HG03558 (cell line): ENCODE results near the gene PIK3CA.
"Not testable (repeated sequence)": the region's sequence is repeated elsewhere in the genome, so short reads cannot be mapped to it uniquely, and the experiment has no call there.

ENCODE experiments used
- ATAC-seq: cut with Tn5 transposase; IDR thresholded peaks from one replicate; pipeline ENCODE4 v1.9.1; 2021; ENCODE audit warnings: moderate number of reproducible peaks; ENCODE audit not compliant: unreplicated experiment; ENCODE audit errors: extremely low read depth

The PIK3CA gene

GRCh38 chr3:179192542-179192941 is 44.4 kb downstream of the PIK3CA start:
- ATAC-seq: no peak

- no peak for ATAC-seq
Observed at GRCh38 chr3:179194931-179195330, 46.8 kb downstream of the PIK3CA start.

GRCh38 chr3:179196098-179196497 is 47.9 kb downstream of the PIK3CA start:
- peak; percentile 90 for ATAC-seq

GRCh38 chr3:179196700-179197099 is 48.5 kb downstream of the PIK3CA start:
- no peak for ATAC-seq

- ATAC-seq: no peak
Observed at GRCh38 chr3:179200790-179201189, 52.6 kb downstream of the PIK3CA start.

- not testable (repeated sequence) for ATAC-seq
Observed at GRCh38 chr3:179215550-179215949, 67.4 kb downstream of the PIK3CA start.

- not testable (repeated sequence) for ATAC-seq
Observed at GRCh38 chr3:179218213-179218612, 70.1 kb downstream of the PIK3CA start.

GRCh38 chr3:179223548-179223947 is 75.4 kb downstream of the PIK3CA start:
- ATAC-seq: no peak

- ATAC-seq: no peak
Observed at GRCh38 chr3:179224584-179224983, 76.4 kb downstream of the PIK3CA start.

- ATAC-seq: no peak
Observed at GRCh38 chr3:179227349-179227748, 79.2 kb downstream of the PIK3CA start.

GRCh38 chr3:179229177-179229576 is 81.0 kb downstream of the PIK3CA start:
- ATAC-seq: no peak

GRCh38 chr3:179233043-179233442 is 84.9 kb downstream of the PIK3CA start:
- no peak for ATAC-seq

- ATAC-seq: no peak
Observed at GRCh38 chr3:179234199-179234598, 86.0 kb downstream of the PIK3CA start.

- peak; percentile 52 for ATAC-seq
Observed at GRCh38 chr3:179236669-179237301, 88.6 kb downstream of the PIK3CA start.

GRCh38 chr3:179240299-179240698 is 92.1 kb downstream of the PIK3CA start:
- not testable (repeated sequence) for ATAC-seq

- ATAC-seq: not testable (repeated sequence)
Observed at GRCh38 chr3:179242859-179243258, 94.7 kb downstream of the PIK3CA start.

GRCh38 chr3:179244878-179245277 is 96.7 kb downstream of the PIK3CA start:
- no peak for ATAC-seq

GRCh38 chr3:179247289-179248015 is 99.3 kb downstream of the PIK3CA start:
- ATAC-seq: no peak

- no peak for ATAC-seq
Observed at GRCh38 chr3:179250803-179251476, 102.8 kb downstream of the PIK3CA start, which contains the start of gene KCNMB3. Gene KCNMB3, minus strand, starts transcription at chr3:179251114. Its CDS starts 124 bp downstream, at chr3:179250990.

GRCh38 chr3:179256813-179257212 is 108.7 kb downstream of the PIK3CA start:
- no peak for ATAC-seq

- ATAC-seq: not testable (repeated sequence)
Observed at GRCh38 chr3:179257742-179258141, 109.6 kb downstream of the PIK3CA start.
